Measurements from ENCODE around the gene SPACA6. TPM values are rescaled to one million over a fixed set of nuclear protein-coding genes. Genes with fewer than 3 reads are reported as not detected.

Gene SPACA6
- total RNA-seq, 4 donors from 2014 or later, result 9.7 to 112 (median 22.5) TPM

- DNase-seq, result no peak
- H3K27me3 ChIP-seq, result no peaks in the 10 kb centered on the region
- no peaks in the 10 kb centered on the region for H3K36me3 ChIP-seq
- TF ChIP-seq CTCF (IDR thresholded peaks at IDR 0.05) (no peak), POLR2A (IDR thresholded peaks at IDR 0.05) (no peak)
- H3K9me3 ChIP-seq, result no peaks in the 10 kb centered on the region
- H3K27ac ChIP-seq, result no peak overlapping the region
- H3K4me1 ChIP-seq, result no peaks in the 10 kb centered on the region
- no peak overlapping the region for H3K4me3 ChIP-seq
- intact Hi-C loops (cut with DNase I; ENCODE audit: low total_unique reads), result no loop called here
These were observed 17.0 kb downstream of the SPACA6 start for GRCh38 chr19:51710163-51710562.

DNA sequence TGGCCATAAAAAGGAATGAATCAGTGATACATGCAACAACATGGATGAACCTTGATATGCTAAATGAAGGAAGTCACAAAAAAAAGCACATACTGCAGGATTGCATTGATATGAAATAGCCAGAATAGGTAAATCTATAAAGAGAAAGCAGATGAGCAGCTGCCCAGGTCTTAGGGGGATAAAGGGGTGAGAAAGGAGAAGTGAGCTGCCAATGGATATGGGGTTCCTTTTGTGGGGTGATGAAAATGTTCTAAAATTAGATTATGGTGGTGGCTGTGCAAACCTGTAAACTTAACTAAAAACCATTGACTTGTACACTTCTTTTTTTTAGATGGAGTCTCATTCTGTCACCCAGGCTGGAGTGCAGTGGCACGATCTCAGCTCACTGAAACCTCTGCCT lies 18.6 kb downstream of the SPACA6 start:
- TF ChIP-seq POLR2A (IDR thresholded peaks at IDR 0.05) (no peak), CTCF (IDR thresholded peaks at IDR 0.05) (no peak)

GRCh38 chr19:51712461-51713081 lies 19.4 kb downstream of the SPACA6 start:
- Histone ChIP-seq H3K4me1 (no peaks in the 10 kb centered on the region), H3K27ac (no peak overlapping the region), H3K27me3 (no peaks in the 10 kb centered on the region), H3K36me3 (no peaks in the 10 kb centered on the region), H3K4me3 (no peak overlapping the region), H3K9me3 (no peaks in the 10 kb centered on the region)
- TF ChIP-seq POLR2A (IDR thresholded peaks at IDR 0.05) (no peak), CTCF (IDR thresholded peaks at IDR 0.05) (no peak)
- intact Hi-C loops (cut with DNase I; ENCODE audit: low total_unique reads), result no loop called here
- DNase-seq, result no peak

More for the DNA sequence above, 18.6 kb downstream of the SPACA6 start:
- Histone ChIP-seq H3K9me3 (no peaks in the 10 kb centered on the region), H3K27ac (no peak overlapping the region), H3K27me3 (no peaks in the 10 kb centered on the region), H3K4me3 (no peak overlapping the region), H3K36me3 (no peaks in the 10 kb centered on the region), H3K4me1 (no peaks in the 10 kb centered on the region)
- DNase-seq, result no peak
- intact Hi-C loops (cut with DNase I; ENCODE audit: low total_unique reads), result no loop called here

- no peak overlapping the region for H3K27ac ChIP-seq
- H3K9me3 ChIP-seq, result no peaks in the 10 kb centered on the region
- intact Hi-C loops (cut with DNase I; ENCODE audit: low total_unique reads), result no loop called here
- no peaks in the 10 kb centered on the region for H3K36me3 ChIP-seq
- no peaks in the 10 kb centered on the region for H3K4me1 ChIP-seq
- TF ChIP-seq CTCF (IDR thresholded peaks at IDR 0.05) (no peak), POLR2A (IDR thresholded peaks at IDR 0.05) (no peak)
- H3K27me3 ChIP-seq, result no peaks in the 10 kb centered on the region
- DNase-seq, result no peak
- no peak overlapping the region for H3K4me3 ChIP-seq
These were observed 20.5 kb downstream of the SPACA6 start for GRCh38 chr19:51713319-51714285.

- H3K4me1 ChIP-seq, result peaks cover 0 to 6% of the 10 kb centered on the region in 2 donors
- DNase-seq, result no peak
- H3K4me3 ChIP-seq, result no peak overlapping the region
- no peaks in the 10 kb centered on the region for H3K9me3 ChIP-seq
- H3K27ac ChIP-seq, result no peak overlapping the region
- TF ChIP-seq POLR2A (IDR thresholded peaks at IDR 0.05), result no peak
- no peak for TF ChIP-seq CTCF (IDR thresholded peaks at IDR 0.05)
- intact Hi-C loops (cut with DNase I; ENCODE audit: low total_unique reads), result no loop called here
- H3K27me3 ChIP-seq, result peaks cover 5 to 6% of the 10 kb centered on the region in 2 donors
- H3K36me3 ChIP-seq, result no peaks in the 10 kb centered on the region
These were observed 21.7 kb downstream of the SPACA6 start for GRCh38 chr19:51714848-51715247.

Data from uterus (tissue), 4 donors.